ENCODE data around the gene WFIKKN1.
"Not testable (repeated sequence)": the region's sequence is repeated elsewhere in the genome, so short reads cannot be mapped to it uniquely, and the experiment has no call there.

WFIKKN1 gene

DNA sequence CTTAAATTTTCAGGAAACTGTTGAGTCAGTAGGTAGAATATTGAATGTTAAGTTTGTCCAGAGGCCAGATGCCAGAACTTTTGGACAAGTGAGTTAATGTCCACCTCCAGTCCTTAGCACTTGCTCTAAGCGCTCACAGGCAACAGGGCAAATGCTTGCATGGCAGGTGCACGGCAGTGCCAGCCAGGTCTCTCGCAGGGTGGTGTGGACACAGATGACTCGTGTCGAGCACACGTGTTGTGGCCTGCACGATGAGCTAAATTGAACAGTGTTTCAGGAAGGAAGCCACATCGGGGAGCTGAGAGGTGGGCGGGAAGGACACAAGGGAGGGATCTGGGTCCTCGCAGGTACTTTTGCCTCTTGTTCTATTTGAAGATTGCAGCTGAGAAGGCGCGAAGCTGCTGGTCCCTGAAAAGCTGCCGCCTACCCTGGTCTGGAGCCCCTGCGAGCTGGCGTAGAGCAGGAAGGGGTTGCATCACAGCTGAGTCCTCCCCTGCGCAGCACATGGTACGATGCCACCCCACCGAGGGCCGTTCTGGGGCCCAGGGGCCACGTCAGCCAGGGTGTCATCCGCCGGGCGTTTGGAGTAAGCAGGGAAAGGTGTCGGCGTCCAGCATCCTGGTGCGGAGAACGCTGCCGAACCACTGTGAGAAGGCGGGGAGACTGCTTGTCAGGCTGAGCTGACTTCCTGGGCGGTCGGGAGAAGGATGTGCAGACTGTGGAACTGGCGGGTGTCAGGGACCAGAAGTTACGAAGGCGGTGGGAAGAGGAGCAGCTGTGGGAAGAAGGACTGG lies 34.6 kb upstream of the WFIKKN1 start:
- no peak for DNase-seq (ENCODE audit: low read depth in 2 of 2)

DNA sequence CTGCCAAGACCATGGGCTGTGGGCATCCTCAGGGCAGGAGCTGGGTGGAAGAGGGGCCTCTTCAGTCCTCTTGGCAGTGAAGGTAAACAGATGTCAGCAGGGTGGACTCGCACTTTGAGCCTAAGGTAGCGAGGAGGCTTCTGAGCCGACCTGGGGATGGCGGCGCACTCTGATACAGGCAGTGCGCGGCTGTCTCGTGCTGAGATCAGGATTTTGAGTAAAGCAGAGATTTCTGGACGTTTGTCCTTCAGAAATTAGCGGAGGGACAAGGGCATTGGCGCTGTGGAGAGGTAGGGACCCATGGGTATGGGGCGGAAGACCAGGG lies 34.1 kb upstream of the WFIKKN1 start:
- DNase-seq (ENCODE audit: low read depth in 2 of 2), result no peak

- DNase-seq (ENCODE audit: low read depth in 2 of 2), result not testable (repeated sequence)
These were observed 33.1 kb upstream of the WFIKKN1 start for GRCh38 chr16:597655-598054.

GRCh38 chr16:598823-599739 lies 31.7 kb upstream of the WFIKKN1 start:
- DNase-seq (ENCODE audit: low read depth in 2 of 2), result no peak

GRCh38 chr16:600781-601180 lies 30.0 kb upstream of the WFIKKN1 start:
- no peak for DNase-seq (ENCODE audit: low read depth in 2 of 2)

- DNase-seq (ENCODE audit: low read depth in 2 of 2), result no peak
These were observed 26.9 kb upstream of the WFIKKN1 start for GRCh38 chr16:603933-604332.

DNA sequence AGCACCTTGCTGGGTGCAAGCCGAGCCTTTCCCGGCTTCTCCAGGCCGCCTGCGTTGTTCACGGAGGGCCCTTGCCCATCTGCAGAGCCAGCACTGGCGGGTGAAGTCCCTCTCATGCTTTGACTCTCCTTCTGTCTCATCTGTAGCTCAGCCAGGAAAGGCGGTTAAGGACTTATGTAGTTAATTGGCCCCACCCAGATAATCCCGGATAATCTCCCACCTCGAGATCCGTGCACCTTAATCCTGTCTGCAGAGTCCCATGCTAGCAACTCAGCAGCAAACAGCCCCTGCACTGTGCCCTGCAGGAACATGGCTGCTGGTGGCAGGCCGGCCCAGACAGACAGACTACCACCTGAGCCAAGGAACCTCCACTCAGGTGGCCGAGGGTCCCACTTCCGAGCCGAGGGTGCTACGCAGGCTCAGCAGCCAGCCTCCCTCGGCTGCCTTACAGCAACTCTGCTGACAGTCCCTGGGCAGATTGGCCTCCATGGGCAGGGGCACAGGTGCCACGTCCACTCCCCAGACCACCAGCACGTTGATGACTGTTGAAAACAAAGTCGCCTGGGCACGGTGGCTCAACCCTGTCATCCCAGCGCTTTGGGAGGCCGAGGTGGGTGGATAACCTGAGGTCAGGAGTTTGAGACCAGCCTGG lies 24.0 kb upstream of the WFIKKN1 start:
- no peak for DNase-seq (ENCODE audit: low read depth in 2 of 2)

DNA sequence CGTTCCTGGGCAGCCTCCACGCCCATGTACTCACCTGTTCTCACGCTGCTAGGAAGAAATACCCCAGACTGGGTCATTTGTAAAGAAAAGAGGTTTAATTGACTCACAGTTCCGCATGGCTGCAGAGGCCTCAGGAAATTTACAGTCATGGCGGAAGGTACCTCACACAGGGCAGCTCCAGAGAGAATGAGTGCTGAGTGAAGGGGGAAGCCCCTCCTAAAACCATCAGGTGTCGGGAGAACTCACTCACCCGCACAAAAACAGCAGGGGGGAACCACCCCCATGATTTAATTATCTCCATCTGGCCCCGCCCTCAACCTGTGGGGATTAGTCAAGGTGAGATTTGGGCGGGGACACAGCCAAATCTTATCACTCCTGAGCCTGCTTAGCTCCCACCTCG lies 22.8 kb upstream of the WFIKKN1 start:
- DNase-seq (ENCODE audit: low read depth in 2 of 2), result peak in 1 of 2 donors; percentile 32

- no peak for DNase-seq (ENCODE audit: low read depth in 2 of 2)
These were observed 21.5 kb upstream of the WFIKKN1 start for GRCh38 chr16:609316-609715.

DNA sequence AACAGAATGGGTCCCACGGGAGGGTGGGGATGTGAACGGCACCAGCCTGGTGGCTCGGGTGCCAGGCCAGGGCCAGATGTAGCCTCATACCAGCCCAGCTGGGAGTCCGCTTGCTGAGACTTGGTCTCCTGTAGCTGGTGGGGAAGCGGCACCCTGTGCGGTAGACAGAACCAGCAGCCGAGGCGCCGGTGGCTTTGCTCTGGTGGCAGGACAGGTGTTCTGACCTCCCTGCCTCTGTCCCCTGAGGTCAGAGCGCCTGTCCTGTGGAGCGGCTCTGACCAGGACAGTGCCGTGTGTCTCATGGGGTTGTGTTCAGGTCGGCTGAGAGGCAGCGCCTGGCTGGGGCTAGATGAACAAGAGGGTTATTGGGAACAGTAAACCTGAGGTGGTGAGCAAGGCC lies 20.8 kb upstream of the WFIKKN1 start:
- no peak for DNase-seq (ENCODE audit: low read depth in 2 of 2)

DNA sequence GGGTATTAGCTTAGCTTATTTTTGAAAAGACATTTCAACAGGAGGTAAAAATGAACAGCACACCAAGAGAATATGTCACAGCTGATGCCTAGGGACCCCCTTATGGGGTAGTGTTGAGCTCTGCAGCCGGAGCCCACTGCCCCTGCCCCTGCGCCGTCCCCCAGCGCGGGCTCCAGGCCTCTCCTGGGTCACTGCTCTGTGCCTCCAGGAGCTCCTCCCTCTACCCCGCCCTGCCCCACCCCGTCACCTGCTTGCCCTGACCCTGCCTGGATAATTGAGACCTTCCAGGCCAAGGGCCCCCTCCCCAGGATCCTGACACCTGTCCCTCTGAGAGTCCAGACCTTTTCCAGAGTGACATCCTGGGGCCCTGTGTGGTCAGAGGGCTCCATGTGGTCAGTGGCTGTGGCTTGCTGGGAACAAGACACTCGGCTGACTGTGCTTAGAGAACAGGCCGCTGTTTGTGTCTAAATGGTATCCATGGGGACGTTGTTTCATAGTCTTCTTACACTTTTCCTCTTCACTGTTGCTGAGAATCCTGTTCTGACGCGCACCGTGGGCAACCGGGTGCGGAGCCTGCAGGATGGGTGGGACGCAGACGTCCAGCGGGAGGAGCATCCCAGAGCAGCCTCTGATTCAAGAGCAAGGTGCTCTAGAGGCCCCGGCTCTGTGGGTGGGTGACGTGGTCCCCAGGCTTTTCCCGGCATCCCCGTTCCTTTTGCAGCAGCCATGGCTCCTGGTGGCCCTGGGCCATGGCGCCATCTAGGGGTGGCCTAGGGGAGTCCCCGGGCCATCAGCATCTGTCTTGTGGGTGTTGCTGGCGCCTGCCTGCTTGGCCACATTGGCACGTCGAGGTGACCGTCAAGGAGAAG lies 20.0 kb upstream of the WFIKKN1 start:
- DNase-seq (ENCODE audit: low read depth in 2 of 2), result peak; percentile 50 to 55

DNA sequence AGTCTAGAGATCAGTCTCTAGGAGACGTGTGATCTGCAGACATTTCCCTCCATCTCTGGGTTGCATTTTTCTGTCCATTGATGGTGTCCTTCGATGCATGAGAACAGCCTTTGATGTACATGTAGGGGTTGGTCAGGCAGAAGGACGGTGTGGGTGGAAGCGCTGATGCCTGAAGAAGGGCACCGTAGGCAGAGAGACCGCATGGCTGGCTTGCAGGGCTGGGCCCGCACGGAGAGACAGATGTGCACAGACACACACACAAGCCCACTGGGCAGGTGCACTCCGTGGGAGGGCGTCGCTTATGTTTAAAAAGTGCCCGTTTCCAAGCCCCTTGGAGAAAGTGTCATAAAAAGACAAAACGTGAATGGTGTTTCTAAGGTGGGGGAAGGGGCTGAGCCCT lies 15.7 kb upstream of the WFIKKN1 start:
- DNase-seq (ENCODE audit: low read depth in 2 of 2), result no peak

DNA sequence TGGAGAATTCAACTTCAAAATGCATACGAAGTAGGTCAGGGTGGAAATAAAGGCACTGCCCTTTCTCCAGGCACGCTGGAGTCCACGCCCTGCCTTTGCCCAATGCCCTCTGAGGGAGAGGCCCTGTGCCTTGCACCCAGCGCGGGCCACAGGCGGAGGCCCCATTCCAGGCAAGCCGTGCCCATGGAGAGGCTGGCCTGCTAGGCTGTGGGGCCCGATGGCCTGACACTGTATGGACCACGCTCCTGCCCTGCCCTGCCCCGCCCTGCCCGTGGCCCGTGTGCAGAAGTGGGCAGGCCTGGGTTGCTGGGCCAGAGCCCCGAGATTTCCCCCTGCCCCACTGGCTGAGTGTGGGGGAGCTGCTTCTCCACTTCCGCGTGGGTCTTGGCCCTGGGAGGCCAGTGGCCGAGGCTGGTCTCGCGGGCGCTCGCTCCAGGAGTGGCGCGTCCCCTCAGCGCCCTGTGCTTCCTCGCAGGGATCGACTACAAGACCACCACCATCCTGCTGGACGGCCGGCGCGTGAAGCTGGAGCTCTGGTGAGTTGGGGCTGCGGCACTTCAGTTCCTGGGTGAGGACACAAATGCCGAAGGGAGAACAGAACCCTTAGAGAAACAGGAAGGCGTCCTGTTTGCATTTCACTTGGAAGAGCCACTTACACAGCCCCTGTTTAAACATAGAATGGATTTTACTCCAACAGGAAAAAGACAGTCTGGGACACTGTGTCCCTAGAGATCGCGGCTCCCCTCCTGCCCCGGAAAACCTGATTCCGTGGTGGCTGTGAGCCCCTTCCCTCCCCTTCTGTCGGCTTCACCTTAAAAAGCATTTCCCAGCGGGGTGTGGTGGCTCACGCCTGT lies 13.8 kb upstream of the WFIKKN1 start:
- no peak for DNase-seq (ENCODE audit: low read depth in 2 of 2)

DNA sequence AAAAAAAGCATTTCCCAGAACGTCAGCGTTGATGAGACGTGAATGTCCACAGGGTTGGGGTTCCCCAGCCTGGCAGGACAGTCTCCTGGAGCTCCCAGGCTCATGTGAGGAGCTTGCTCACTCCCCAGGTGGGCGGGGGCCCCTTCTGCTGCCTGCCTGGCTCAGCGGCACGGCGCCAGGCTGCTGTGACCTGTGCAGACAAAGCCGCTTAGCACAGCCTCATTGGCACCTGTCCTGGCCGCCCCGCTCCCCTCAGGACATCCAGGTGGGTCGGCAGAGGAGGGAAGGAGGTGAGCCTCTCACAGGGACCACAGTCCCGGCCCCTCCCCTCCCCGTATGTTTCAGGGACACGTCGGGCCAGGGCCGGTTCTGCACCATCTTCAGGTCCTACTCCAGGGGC lies 12.9 kb upstream of the WFIKKN1 start:
- no peak for DNase-seq (ENCODE audit: low read depth in 2 of 2)

DNA sequence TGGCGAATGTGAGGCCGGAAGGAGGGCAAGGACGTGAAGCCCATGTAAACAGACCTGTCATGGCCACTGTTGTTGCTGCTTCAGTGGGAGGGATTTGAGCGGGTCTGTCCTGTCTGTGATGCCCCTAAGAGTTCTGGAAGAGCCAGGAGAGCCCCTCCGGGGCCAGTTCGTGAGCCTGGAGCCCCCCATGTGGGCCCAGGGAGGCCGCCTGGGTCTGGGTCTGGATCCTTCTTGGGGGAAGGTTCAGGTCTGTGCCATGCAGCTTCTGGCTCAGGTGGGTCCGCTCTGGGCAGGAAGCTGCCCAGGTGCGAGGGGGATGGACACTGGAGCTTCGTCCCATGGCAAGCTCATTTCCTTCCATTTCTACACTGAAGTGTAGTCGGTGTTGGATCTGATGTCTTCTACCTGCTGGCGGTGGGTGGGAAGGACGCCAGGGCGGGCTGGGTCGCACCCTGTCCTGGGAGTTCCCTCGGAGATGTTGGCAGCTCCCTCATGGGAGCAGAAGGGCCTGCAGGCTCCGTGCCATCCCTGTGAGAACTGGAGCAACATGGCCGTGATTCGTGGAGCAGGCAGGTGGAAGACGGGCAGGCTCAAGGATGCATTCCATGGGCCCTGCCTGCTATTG lies 11.2 kb upstream of the WFIKKN1 start:
- DNase-seq (ENCODE audit: low read depth in 2 of 2), result no peak

GRCh38 chr16:620700-621525 lies 9.9 kb upstream of the WFIKKN1 start:
- no peak for DNase-seq (ENCODE audit: low read depth in 2 of 2)

DNA sequence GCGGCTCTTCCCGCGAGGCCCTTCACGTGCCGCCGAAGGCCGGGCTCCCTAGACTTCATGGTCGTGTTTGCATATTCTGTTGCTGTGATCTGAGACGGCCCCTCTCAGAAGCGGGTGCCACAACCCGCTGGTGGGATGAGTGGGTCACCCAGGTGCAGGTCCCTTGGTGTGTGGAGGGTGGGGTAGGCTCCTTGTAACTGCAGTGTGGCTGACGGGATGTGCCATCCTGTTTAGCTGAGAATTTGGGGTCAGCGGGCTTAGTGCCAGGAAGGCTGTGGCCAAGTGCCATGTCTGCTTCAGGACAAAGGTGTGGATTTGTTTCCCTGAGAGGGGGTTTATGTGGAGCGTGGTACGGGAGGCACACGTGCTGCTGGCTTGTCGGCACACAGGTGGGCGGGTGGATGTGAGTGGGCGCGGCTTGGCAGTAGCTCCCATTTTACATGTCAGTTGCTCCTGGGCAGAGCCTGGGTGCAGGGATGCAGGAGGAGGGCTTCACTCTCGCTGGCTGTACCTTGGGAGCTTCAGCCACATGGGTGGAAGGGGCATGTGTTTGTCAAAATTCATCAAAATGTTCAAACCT lies 9.2 kb upstream of the WFIKKN1 start:
- DNase-seq (ENCODE audit: low read depth in 2 of 2), result no peak

- no peak for DNase-seq (ENCODE audit: low read depth in 2 of 2)
These were observed 7.9 kb upstream of the WFIKKN1 start for GRCh38 chr16:622920-623280.

DNA sequence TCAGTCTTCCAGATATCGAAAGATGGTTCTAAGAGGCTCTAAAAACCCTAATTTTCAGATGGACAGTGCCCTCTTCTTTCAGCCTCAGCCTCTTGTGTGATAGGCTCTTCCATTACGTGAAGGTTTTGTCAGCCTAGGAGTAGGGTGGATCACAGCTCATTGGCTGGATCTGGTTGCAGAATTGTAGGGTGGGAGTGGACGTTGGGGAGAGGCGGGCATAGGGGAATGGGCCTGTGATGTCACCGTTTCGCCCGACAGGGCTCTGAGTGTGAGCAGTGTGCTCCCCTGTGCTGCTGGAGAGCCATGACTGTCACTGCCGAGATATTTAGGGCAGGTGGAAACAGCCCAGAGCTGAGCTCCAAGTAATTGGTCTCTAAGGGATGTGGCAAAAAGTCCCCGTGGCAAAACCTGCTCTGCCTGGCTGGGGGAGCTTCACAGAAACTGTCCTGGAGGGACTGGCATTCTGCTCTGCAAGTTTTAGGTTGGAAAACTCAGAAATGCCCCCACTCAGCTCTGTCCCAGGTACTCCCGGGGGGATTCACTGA lies 6.2 kb upstream of the WFIKKN1 start:
- no peak for DNase-seq (ENCODE audit: low read depth in 2 of 2)

All from stimulated activated CD4-positive, alpha-beta T cell treated with anti-CD3 and anti-CD28 coated beads, Interleukin-1b, Interleukin-23, amount 100 ng/mL, for 4 hours (primary cell).